PC-9 (cell line): ENCODE measurements around the gene ALPK3. TPM values are rescaled to one million over a fixed set of nuclear protein-coding genes. Genes with fewer than 3 reads are reported as not detected.
"Not testable (repeated sequence)": the region's sequence is repeated elsewhere in the genome, so short reads cannot be mapped to it uniquely, and the experiment has no call there.

Experiments
- BruUV-seq: library from RNA; stranded (reverse); fragments of 400-500 nt; replicated peaks from 2 replicates; lab custom pipeline; 2021; lab: Mats Ljungman, UMichigan
- CTCF ChIA-PET: fragments of 300-600 bp; sonication (Branson Sonifier 250); formaldehyde crosslinking; loops from one replicate; lab custom pipeline; 2022; ENCODE audit warnings: antibody characterized with exemption; lab: Charles Lee
- POLR2A ChIA-PET: fragments of 300-600 bp; sonication (Branson Sonifier 250); formaldehyde crosslinking; loops from one replicate; lab custom pipeline; 2022; ENCODE audit warnings: antibody characterized with exemption; ENCODE audit not compliant: unreplicated experiment; lab: Charles Lee
- DNase-seq, 2 experiments: peaks; one replicate each; pipeline versions ENCODE4 v3.0.0 to v3.0.0-alpha.2; 2015 to 2022; ENCODE audit warnings: mixed read lengths in 1 of 2
- H2AFZ ChIP-seq: fragments of 200-600 bp; sonication (generic); 2 replicates; pipeline ENCODE4 v1.8.1; 2017; ENCODE audit warnings: antibody characterized with exemption
- H3F3A ChIP-seq: fragments of 200-600 bp; sonication (generic); 2 replicates; pipeline ENCODE4 v1.8.1; 2017; ENCODE audit warnings: antibody characterized with exemption, mild to moderate bottlenecking, low read depth; ENCODE audit not compliant: insufficient read depth
- H3K27ac ChIP-seq: fragments of 200-600 bp; sonication (generic); 2 replicates; pipeline ENCODE4 v1.6.1; 2016; ENCODE audit warnings: mixed run types
- H3K27me3 ChIP-seq: fragments of 200-600 bp; sonication (generic); 2 replicates; pipeline ENCODE4 v1.6.1; 2016; ENCODE audit warnings: low read depth, mixed run types; ENCODE audit not compliant: insufficient read depth
- H3K36me3 ChIP-seq: fragments of 200-600 bp; sonication (generic); 2 replicates; pipeline ENCODE4 v1.6.1; 2016; ENCODE audit warnings: low read depth, mixed run types
- H3K4me1 ChIP-seq: fragments of 200-600 bp; sonication (generic); replicated peaks from 2 replicates; pipeline ENCODE4 v1.6.1; 2016; ENCODE audit warnings: mixed run types; ENCODE audit not compliant: insufficient read depth
- H3K4me2 ChIP-seq: fragments of 200-600 bp; sonication (generic); 2 replicates; pipeline ENCODE4 v1.6.1; 2017; ENCODE audit warnings: mixed run types
- H3K4me3 ChIP-seq: fragments of 200-600 bp; sonication (generic); 2 replicates; pipeline ENCODE4 v1.6.1; 2016; ENCODE audit warnings: mixed run types
- H3K79me2 ChIP-seq: fragments of 200-600 bp; sonication (generic); 2 replicates; pipeline ENCODE4 v1.6.1; 2017; ENCODE audit warnings: low read depth, mixed run types
- H3K9me2 ChIP-seq: fragments of 200-600 bp; sonication (generic); 2 replicates; pipeline ENCODE4 v1.8.1; 2017; ENCODE audit warnings: mild to moderate bottlenecking; ENCODE audit not compliant: insufficient read depth
- H3K9me3 ChIP-seq: fragments of 200-600 bp; sonication (generic); 2 replicates; pipeline ENCODE4 v1.8.1; 2016; ENCODE audit warnings: low read depth; ENCODE audit not compliant: insufficient read depth
- H4K20me1 ChIP-seq: fragments of 200-600 bp; sonication (generic); 2 replicates; pipeline ENCODE4 v1.8.1; 2017; ENCODE audit not compliant: insufficient read depth
- EZH2 ChIP-seq: fragments of 200-600 bp; sonication (generic); IDR thresholded peaks from 2 replicates; pipeline ENCODE4 v1.8.0; 2017; ENCODE audit warnings: antibody characterized with exemption, low read depth
- intact Hi-C: fragments of 100-400 bp; cut with micrococcal nuclease; formaldehyde crosslinking; loops from one replicate; pipeline ENCODE4 v1.10.0; 2022; ENCODE audit not compliant: unreplicated experiment
- total RNA-seq: library from RNA; stranded (reverse); gene quantifications from 2 replicates; pipeline ENCODE4 v1.2.3, GENCODE V29; 2021
- TF ChIP-seq, protein P1 (sequence below): fragments of 200-600 bp; sonication (generic); conservative IDR thresholded peaks from 2 replicates; pipeline ENCODE4 v1.6.1; 2017; ENCODE audit warnings: mixed run types, antibody characterized with exemption, mild to moderate bottlenecking, moderate library complexity

ALPK3 gene
- total RNA-seq, 1 experiment from 2014 or later, result 8.1 TPM

DNA sequence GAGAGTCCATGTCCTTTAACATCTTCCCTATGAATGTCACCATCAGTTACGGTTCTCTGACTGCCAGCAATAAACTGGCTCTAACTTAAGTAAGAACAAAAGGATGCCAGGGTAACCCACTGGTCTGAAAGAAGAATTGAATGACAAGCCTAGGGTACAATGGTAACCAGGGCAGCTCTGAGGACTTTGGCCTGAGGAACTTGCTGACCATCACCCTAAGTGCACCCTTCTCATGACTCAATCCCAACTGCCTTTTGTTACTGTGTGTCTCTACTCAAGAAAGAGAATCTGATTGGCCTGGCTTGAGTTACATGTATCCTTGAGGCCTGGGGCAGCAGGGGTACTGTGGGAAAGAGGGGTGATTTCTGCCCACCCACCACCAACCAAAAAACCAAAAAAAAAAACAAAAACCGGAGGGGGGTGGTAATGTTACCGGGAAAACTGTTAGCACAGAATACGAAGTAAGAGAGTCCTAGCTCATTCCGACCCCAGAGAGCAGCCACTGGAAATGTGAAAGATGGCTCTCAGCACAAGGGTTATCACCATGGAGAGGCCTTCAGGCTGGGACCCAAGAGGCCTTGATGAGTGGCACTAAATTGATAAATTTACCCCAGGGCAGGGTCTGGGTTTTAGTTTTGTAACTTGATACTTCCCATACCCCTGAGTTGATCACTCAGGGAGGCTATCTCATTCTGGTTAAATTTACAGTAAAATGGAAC, 58.0 kb downstream of the ALPK3 start:
- intact Hi-C loops, result loop anchor here (5.0 kb wide), 1 partner anchor 52 kb away; no protein-coding TSS in a partner anchor
- H2AFZ ChIP-seq, result no peak overlapping the region
- CTCF ChIA-PET, result no interaction called here

DNA sequence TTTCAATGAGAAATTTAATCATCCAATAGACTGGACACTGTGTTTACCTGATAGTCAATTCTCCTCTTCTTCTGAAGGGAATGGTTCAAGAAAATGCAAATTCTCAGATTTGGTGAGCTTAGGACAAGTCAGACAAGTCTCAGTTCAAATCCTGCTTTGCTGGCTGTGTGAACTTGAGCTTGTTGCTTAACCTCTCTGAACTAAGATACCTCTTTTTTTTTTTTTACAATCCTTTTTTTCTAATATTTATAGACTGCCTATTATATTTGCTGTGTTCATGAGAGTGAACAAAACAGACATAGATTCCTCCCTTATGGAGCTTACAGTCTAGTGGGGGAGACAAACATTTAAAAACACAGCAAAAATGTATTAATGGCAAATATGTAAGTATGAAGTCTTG, 59.1 kb downstream of the ALPK3 start:
- Histone ChIP-seq H3K36me3 (no peaks in the 10 kb centered on the region), H3F3A (no peaks in the 10 kb centered on the region; the same call in 1 of the 2 replicates), H3K9me2 (no peaks in the 10 kb centered on the region), H3K9me3 (no peaks in the 10 kb centered on the region), H3K27me3 (no peaks in the 10 kb centered on the region), H3K4me3 (no peak overlapping the region), H3K4me2 (no peak overlapping the region), H3K79me2 (no peaks in the 10 kb centered on the region), H4K20me1 (no peaks in the 10 kb centered on the region), H2AFZ (no peak overlapping the region), H3K27ac (no peak overlapping the region), H3K4me1 (peaks cover 21% of the 10 kb centered on the region)
- CTCF ChIA-PET, result interaction anchor here (0.6 kb wide), 1 partner anchor 173 kb away, joined by 5 read pairs; no protein-coding TSS in a partner anchor
- no peak for TF ChIP-seq EZH2
- TF ChIP-seq, protein P1, sequence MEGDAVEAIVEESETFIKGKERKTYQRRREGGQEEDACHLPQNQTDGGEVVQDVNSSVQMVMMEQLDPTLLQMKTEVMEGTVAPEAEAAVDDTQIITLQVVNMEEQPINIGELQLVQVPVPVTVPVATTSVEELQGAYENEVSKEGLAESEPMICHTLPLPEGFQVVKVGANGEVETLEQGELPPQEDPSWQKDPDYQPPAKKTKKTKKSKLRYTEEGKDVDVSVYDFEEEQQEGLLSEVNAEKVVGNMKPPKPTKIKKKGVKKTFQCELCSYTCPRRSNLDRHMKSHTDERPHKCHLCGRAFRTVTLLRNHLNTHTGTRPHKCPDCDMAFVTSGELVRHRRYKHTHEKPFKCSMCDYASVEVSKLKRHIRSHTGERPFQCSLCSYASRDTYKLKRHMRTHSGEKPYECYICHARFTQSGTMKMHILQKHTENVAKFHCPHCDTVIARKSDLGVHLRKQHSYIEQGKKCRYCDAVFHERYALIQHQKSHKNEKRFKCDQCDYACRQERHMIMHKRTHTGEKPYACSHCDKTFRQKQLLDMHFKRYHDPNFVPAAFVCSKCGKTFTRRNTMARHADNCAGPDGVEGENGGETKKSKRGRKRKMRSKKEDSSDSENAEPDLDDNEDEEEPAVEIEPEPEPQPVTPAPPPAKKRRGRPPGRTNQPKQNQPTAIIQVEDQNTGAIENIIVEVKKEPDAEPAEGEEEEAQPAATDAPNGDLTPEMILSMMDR, result no peak
- intact Hi-C loops, result loop anchor here (5.0 kb wide), 1 partner anchor 51 kb away; no protein-coding TSS in a partner anchor
- no TSS peak for BruUV-seq
- no peak for DNase-seq
- POLR2A ChIA-PET, result no interaction called here

More for the DNA sequence above, 58.0 kb downstream of the ALPK3 start:
- no peaks in the 10 kb centered on the region for H3K9me3 ChIP-seq
- H3K36me3 ChIP-seq, result no peaks in the 10 kb centered on the region
- DNase-seq, result no peak
- H3F3A ChIP-seq, result no peaks in the 10 kb centered on the region; the same call in 1 of the 2 replicates
- no TSS peak for BruUV-seq
- no peak overlapping the region for H3K4me3 ChIP-seq
- POLR2A ChIA-PET, result no interaction called here
- no peaks in the 10 kb centered on the region for H3K79me2 ChIP-seq
- no peaks in the 10 kb centered on the region for H3K9me2 ChIP-seq
- H3K27me3 ChIP-seq, result no peaks in the 10 kb centered on the region
- H3K27ac ChIP-seq, result no peak overlapping the region
- no peak overlapping the region for H3K4me2 ChIP-seq
- peaks cover 21% of the 10 kb centered on the region for H3K4me1 ChIP-seq
- H4K20me1 ChIP-seq, result no peaks in the 10 kb centered on the region
- no peak for TF ChIP-seq EZH2
- TF ChIP-seq, protein P1, result no peak

DNA sequence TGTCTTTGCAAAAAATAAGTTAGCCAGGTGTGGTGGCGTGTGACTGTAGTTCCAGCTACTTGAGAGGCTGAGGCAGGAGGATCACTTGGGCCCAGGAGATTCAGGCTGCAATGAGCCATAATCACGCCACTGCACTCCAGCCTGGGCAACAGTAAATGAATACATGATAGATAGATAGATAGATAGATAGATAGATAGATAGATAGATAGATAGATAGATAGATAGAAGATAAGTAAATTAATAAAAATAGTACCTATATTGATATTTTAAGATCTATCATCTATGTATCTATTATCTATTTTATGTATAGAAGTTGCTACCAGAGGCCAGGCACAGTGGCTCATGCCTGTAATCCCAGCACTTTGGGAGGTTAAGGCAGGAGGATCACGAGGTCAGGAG, 60.5 kb downstream of the ALPK3 start:
- POLR2A ChIA-PET, result not testable (repeated sequence)

More for the DNA sequence above, 60.5 kb downstream of the ALPK3 start:
- peaks cover 21% of the 10 kb centered on the region for H3K4me1 ChIP-seq
- H3K9me2 ChIP-seq, H2AFZ ChIP-seq, H4K20me1 ChIP-seq, H3K4me3 ChIP-seq, DNase-seq, H3K36me3 ChIP-seq, H3K79me2 ChIP-seq, H3K27me3 ChIP-seq, H3K27ac ChIP-seq, H3K9me3 ChIP-seq, H3F3A ChIP-seq, BruUV-seq: not testable (repeated sequence)
- intact Hi-C loops, result loop anchor here (1.0 to 5.0 kb wide), 3 partner anchors 50 to 223 kb away; partner anchors contain the start of gene WDR73
- H3K4me2 ChIP-seq, result peak overlapping the region; percentile 32
- CTCF ChIA-PET, result interaction anchor here (1.1 to 1.4 kb wide), 2 partner anchors 31 to 51 kb away, joined by 4 to 12 read pairs; no protein-coding TSS in a partner anchor
